BJ (cell line): ENCODE data around the gene EXD3. TPM values are rescaled to one million over a fixed set of nuclear protein-coding genes. Genes with fewer than 3 reads are reported as not detected.
"Not testable (repeated sequence)": the region's sequence is repeated elsewhere in the genome, so short reads cannot be mapped to it uniquely, and the experiment has no call there.

ENCODE experiments used
- CTCF ChIA-PET: fragments of 350-600 bp; formaldehyde crosslinking; extraction: SDS; loops from one replicate; lab custom pipeline; 2021; ENCODE audit warnings: antibody characterized with exemption, inconsistent platforms; lab: Yijun Ruan, JAX
- POLR2A ChIA-PET: fragments of 300-600 bp; sonication (Branson Sonifier 250); formaldehyde crosslinking; extraction: SDS; loops from one replicate; lab custom pipeline; 2021; ENCODE audit warnings: antibody characterized with exemption; lab: Charles Lee
- DNase-seq: peaks from one replicate; pipeline ENCODE4 v3.0.0-alpha.2; 2011; ENCODE audit warnings: low read depth
- H3K27me3 ChIP-seq: 2 replicates; pipeline ENCODE4 v1.6.0; 2011; ENCODE audit warnings: low read length; ENCODE audit not compliant: control insufficient read depth, insufficient read depth
- H3K36me3 ChIP-seq: 2 replicates; pipeline ENCODE4 v1.5.1; 2011; ENCODE audit warnings: low read length; ENCODE audit not compliant: control insufficient read depth, insufficient read depth
- H3K4me3 ChIP-seq: 2 replicates; pipeline ENCODE4 v1.5.1; 2011; ENCODE audit warnings: low read depth, mild to moderate bottlenecking, control low read depth, low read length
- CTCF ChIP-seq: IDR thresholded peaks from 2 replicates; pipeline ENCODE4 v1.5.1; 2011; ENCODE audit warnings: low read depth, mild to moderate bottlenecking, control low read depth, inconsistent platforms, low read length, moderate library complexity; ENCODE audit not compliant: insufficient read depth
- polyA plus RNA-seq: library from polyadenylated mRNA; depleted of rRNA; stranded (reverse); fragments of >200 nt; gene quantifications from 2 replicates; pipeline ENCODE4 v1.2.3, GENCODE V29; 2011

EXD3 gene
- polyA plus RNA-seq, 1 experiment = 5.4 TPM

- Histone ChIP-seq H3K36me3 (no peaks in the 10 kb centered on the region), H3K27me3 (no peaks in the 10 kb centered on the region), H3K4me3 (no peak overlapping the region)
- POLR2A ChIA-PET = no interaction called here
- DNase-seq = no peak
- no peak for TF ChIP-seq CTCF
- CTCF ChIA-PET = no interaction called here
Observed at GRCh38 chr9:137382444-137383080, 40.4 kb downstream of the EXD3 start.

GRCh38 chr9:137381501-137382443, 41.2 kb downstream of the EXD3 start:
- CTCF ChIA-PET = no interaction called here
- POLR2A ChIA-PET = no interaction called here

GRCh38 chr9:137380606-137381005, 42.4 kb downstream of the EXD3 start:
- no peaks in the 10 kb centered on the region for H3K36me3 ChIP-seq
- no peak overlapping the region for H3K4me3 ChIP-seq
- CTCF ChIA-PET = no interaction called here
- H3K27me3 ChIP-seq = no peaks in the 10 kb centered on the region
- no peak for TF ChIP-seq CTCF
- POLR2A ChIA-PET = no interaction called here
- no peak for DNase-seq

More at GRCh38 chr9:137381501-137382443, 41.2 kb downstream of the EXD3 start:
- DNase-seq = no peak
- no peak for TF ChIP-seq CTCF
- Histone ChIP-seq H3K27me3 (no peaks in the 10 kb centered on the region), H3K4me3 (no peak overlapping the region), H3K36me3 (no peaks in the 10 kb centered on the region)

- ChIA-PET POLR2A (no interaction called here), CTCF (interaction anchor here (0.6 kb wide), 1 partner anchor 50 kb away, joined by 3 read pairs; no protein-coding TSS in a partner anchor)
- TF ChIP-seq CTCF = no peak
- no peak overlapping the region for H3K4me3 ChIP-seq
- H3K36me3 ChIP-seq = no peaks in the 10 kb centered on the region
- DNase-seq = no peak
- H3K27me3 ChIP-seq = no peaks in the 10 kb centered on the region
Observed at GRCh38 chr9:137380171-137380570, 42.8 kb downstream of the EXD3 start.

- no peak for DNase-seq
- no peak overlapping the region for H3K4me3 ChIP-seq
Observed at GRCh38 chr9:137379761-137380161, 43.2 kb downstream of the EXD3 start.

GRCh38 chr9:137378688-137379410, 44.1 kb downstream of the EXD3 start:
- CTCF ChIA-PET, H3K36me3 ChIP-seq, H3K27me3 ChIP-seq, POLR2A ChIA-PET, DNase-seq, H3K4me3 ChIP-seq: not testable (repeated sequence)

More at GRCh38 chr9:137379761-137380161, 43.2 kb downstream of the EXD3 start:
- no peaks in the 10 kb centered on the region for H3K27me3 ChIP-seq
- TF ChIP-seq CTCF = no peak
- H3K36me3 ChIP-seq = no peaks in the 10 kb centered on the region
- ChIA-PET POLR2A (no interaction called here), CTCF (interaction anchor here (0.6 kb wide), 1 partner anchor 49 kb away, joined by 3 read pairs; no protein-coding TSS in a partner anchor)
